Stimulated activated CD8-positive, alpha-beta memory T cell treated with anti-CD3 and anti-CD28 coated beads, Interleukin-15, amount 100 ng/mL, for 1 hour (primary cell): ENCODE measurements around the gene CXCR5.
"Not testable (repeated sequence)": the region's sequence is repeated elsewhere in the genome, so short reads cannot be mapped to it uniquely, and the experiment has no call there.

Experiments
- DNase-seq: peaks from one replicate; pipeline ENCODE4 v3.0.0-alpha.2; 2020; ENCODE audit warnings: low read depth

The CXCR5 gene, protein sequence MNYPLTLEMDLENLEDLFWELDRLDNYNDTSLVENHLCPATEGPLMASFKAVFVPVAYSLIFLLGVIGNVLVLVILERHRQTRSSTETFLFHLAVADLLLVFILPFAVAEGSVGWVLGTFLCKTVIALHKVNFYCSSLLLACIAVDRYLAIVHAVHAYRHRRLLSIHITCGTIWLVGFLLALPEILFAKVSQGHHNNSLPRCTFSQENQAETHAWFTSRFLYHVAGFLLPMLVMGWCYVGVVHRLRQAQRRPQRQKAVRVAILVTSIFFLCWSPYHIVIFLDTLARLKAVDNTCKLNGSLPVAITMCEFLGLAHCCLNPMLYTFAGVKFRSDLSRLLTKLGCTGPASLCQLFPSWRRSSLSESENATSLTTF

GRCh38 chr11:118883368-118884071, at the start of gene CXCR5:
Gene CXCR5 (plus strand): TSS chr11:118883892. CDS start chr11:118883942, 50 bp downstream.
- DNase-seq, result no peak

DNA sequence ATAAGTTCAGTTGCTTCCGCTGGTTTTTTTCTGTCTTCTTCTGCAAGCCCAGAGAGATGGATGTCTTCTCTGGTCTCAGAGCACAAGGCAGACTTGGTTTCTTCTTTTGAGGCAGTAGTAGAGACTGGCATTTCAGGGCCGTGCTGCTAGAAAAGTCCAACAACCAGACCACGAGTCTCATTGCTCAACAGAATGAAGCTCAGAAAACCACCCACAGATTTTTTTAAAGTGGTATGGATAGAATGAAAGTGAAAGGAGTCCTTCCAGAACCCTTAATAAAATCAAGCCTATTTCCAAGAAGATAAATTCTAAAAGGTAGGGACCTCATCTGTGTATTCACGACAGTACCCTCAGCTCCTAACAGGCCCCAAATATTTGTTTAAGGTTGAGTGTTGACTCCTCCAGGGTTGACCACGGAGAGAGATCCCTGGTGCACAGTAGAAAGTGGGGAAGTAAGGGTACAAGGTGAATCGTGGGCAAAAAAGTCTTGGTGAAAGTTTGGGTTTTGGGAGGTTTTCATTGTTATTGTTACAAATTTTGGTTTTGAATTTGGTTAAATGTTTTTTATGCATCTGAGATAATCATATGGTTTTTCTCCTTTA, 49.2 kb upstream of the CXCR5 start:
- DNase-seq, result no peak

DNA sequence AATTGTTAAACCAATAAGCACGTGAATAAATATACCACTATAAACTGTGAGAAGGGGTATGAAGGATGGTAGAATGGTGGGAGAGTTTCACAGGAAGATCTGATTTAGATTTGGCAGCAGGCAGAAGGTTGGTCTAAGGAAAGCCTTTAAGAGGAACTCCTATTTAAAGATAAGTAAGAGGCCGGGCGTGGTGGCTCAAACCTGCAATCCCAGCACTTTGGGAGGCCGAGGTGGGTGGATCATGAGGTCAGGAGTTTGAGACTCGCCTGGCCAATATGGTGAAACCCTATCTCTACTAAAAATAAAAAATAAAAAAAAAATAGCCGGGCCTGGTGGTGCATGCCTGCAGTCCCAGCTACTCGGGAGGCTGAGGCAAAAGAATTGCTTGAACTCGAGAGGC, 45.8 kb upstream of the CXCR5 start:
- DNase-seq, result no peak

- no peak for DNase-seq
Measured at GRCh38 chr11:118838905-118839553, 44.7 kb upstream of the CXCR5 start.

DNA sequence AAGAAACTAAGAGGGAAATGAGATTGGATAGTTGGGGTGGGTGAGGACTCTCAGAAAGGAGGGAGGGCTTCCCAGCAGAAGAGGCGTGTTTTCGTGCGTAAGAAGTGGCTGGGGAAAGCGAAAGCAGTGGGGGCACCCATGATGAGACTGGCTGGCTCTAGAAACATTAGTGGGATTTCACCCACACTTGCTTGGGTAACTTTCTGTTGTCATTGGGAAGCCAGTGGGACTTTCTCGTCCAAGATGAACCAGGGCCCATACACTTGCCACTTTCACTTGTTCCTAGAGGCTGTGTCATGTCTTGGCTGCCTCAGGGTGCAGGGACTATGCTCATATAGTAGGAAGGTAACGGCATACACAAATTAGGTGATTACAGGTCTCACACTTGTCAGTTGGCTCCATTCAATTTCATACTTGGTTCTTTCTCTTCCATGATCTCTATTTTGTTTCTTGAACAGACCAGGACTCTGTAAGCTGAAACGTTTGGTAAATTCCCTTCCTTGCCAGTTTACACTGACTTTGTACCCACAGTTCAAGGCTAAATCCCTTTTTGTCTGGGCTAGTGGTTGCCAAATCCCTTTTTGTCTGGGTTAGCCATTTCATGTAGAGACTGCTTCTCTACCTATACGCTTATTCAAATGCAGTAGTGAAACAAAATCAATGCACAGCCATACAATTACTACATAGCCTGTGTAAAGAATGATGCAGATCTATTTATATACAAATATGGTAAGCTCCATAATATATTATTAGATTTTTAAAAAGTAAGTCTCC, 42.0 kb upstream of the CXCR5 start:
- no peak for DNase-seq

GRCh38 chr11:118842369-118842768, 41.3 kb upstream of the CXCR5 start:
- no peak for DNase-seq

GRCh38 chr11:118842843-118843242, 40.8 kb upstream of the CXCR5 start:
- DNase-seq, result not testable (repeated sequence)

GRCh38 chr11:118843565-118843964, 40.1 kb upstream of the CXCR5 start:
- DNase-seq, result no peak

GRCh38 chr11:118845369-118845768, 38.3 kb upstream of the CXCR5 start:
- no peak for DNase-seq

- no peak for DNase-seq
Measured at GRCh38 chr11:118846181-118846935, 37.3 kb upstream of the CXCR5 start.

GRCh38 chr11:118849825-118850224, 33.9 kb upstream of the CXCR5 start:
- no peak for DNase-seq

GRCh38 chr11:118851970-118852369, 31.7 kb upstream of the CXCR5 start:
- DNase-seq, result no peak

GRCh38 chr11:118853678-118854077, 30.0 kb upstream of the CXCR5 start:
- DNase-seq, result no peak

DNA sequence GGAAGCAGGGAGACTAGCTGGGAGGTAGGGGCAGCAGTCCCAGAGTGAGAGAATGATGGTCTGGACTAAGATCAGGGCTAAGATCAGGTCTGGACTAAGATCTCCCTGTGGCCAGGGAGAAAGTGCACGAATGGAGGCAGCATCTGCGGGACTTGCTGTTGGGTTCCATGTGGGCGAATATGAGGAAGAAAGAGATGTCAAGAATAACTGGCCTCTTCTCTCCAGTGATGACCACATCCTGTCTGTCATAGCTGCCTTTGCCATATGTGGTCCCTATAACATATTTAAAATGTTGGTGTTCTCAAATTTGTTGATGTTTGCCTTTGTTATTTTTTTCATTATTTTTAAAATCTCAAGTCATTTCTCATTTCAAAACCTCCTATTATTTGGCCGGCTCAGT, 27.4 kb upstream of the CXCR5 start:
- DNase-seq, result no peak

GRCh38 chr11:118857385-118857784, 26.3 kb upstream of the CXCR5 start:
- DNase-seq, result no peak

DNA sequence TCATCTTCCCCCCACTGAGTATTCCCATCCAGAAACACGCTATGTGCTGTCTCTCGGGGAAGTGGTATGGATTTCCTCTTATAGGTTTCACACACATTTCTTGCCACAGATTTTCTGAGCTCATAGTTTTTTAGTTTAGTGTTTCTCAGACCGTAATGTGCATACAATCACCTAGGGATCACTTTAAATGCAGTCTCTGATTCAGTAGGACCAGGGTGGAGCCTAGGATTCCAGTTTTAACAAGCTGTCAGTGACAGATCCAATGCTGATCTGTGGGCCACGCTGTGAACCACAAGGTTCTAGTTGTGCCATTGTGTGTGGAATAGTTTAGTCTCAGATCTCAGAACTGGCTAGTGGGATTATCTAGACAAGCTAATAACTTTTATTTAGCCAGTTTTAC, 23.7 kb upstream of the CXCR5 start:
- DNase-seq, result no peak

DNA sequence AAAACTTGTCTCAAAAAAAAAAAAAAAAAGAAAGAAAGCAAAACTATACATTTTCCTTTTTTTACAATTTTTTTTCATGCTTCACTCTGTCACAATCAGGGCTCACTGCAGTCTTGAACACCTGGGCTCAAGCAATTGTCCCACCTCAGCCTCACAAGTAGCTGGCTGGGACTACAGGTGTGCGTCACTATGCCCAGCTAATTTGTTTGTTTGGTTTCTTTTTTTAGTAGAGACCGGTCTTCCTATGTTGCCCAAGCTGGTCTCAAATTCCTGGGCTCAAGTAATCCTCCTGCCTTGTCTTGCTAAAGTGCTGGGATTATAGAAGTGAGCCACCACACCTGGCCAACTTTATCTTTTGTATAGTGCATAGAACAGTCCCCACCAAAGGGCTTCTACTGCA, 15.0 kb upstream of the CXCR5 start:
- DNase-seq, result no peak

GRCh38 chr11:118870396-118871343, 13.0 kb upstream of the CXCR5 start:
- DNase-seq, result no peak

DNA sequence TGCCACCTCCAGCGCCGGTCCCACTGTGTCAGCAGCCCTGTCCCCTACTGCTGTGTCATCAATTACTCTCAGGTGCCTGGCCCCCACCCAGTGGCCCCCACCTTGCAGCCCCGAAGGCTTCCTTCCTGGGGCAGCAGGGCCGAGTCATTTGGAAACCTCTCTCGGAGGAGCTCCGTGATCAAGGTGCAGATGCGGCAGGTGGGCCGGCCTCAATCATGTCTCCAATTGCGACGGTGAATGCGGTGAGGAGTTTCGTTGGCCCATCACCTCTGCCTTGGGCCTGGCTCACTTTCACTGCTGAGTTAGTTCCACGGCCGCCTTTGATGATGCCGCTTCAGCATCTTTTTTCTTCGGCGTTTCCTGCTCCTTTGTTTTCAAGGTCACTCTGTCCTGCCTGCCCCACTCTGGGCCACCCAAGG, 11.3 kb upstream of the CXCR5 start:
- no peak for DNase-seq

DNA sequence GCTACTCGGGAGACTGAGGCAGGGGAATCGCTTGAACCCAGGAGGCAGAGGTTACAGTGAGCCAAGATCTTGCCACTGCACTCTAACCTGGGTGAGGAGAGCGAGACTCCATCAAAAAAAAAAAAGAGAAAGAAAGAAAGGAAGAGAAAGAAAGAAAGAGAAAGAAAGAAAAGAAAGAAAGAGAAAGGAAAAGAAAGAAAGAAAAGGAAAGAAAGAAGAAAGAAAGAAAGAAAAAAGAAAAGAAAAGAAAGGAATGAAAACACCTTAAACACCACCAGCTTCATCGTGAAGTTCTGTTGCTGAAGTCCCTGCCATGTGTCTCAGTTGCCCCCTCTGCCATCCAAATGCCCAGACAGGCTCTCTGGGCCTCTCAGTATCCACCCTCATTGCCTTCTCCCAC, 9.9 kb upstream of the CXCR5 start:
- no peak for DNase-seq
